CD14-positive monocyte (primary cell): ENCODE data around the gene COL15A1. TPM values are rescaled to one million over a fixed set of nuclear protein-coding genes. Genes with fewer than 3 reads are reported as not detected.
A peak's percentile ranks its signal among the peaks of the same experiment; 100 is the strongest.

Experiments used
- DNase-seq, 3 donors: peaks; one replicate each; pipeline ENCODE4 v3.0.0-alpha.2; 2011 to 2022
- H2AFZ ChIP-seq: 2 replicates; pipeline ENCODE4 v1.6.0; 2012; ENCODE audit warnings: mild to moderate bottlenecking, low read depth, low read length, inconsistent platforms; ENCODE audit not compliant: insufficient read depth, poor library complexity, severe bottlenecking
- H3K27ac ChIP-seq, 2 donors: 1 replicate in 1 of 2; 2 replicates in 1 of 2; pipeline ENCODE4 v1.5.1; 2012 to 2013; ENCODE audit warnings: low read length in 2 of 2, control low read depth in 1 of 2, inconsistent platforms in 1 of 2, low read depth in 1 of 2, mild to moderate bottlenecking in 1 of 2
- H3K27me3 ChIP-seq, 2 donors: one replicate each; pipeline versions ENCODE4 v1.6.0 to v1.6.1; 2011 to 2013; ENCODE audit warnings: low read length in 2 of 2; ENCODE audit not compliant: control insufficient read depth in 2 of 2, insufficient read depth in 2 of 2
- H3K36me3 ChIP-seq, 2 donors: replicated peaks in 1 of 2; 1 replicate in 1 of 2; 2 replicates in 1 of 2; pipeline versions ENCODE4 v1.5.1 to v1.6.1; 2012 to 2013; ENCODE audit warnings: low read length in 2 of 2, control low read depth in 1 of 2, inconsistent platforms in 1 of 2, mild to moderate bottlenecking in 1 of 2; ENCODE audit not compliant: insufficient read depth in 2 of 2, control insufficient read depth in 1 of 2
- H3K4me1 ChIP-seq, 2 donors: 1 replicate in 1 of 2; 2 replicates in 1 of 2; pipeline versions ENCODE4 v1.5.1 to v1.6.1; 2012 to 2013; ENCODE audit warnings: low read length in 2 of 2, control low read depth in 1 of 2, inconsistent platforms in 1 of 2, mild to moderate bottlenecking in 1 of 2, moderate library complexity in 1 of 2; ENCODE audit not compliant: insufficient read depth in 2 of 2, control insufficient read depth in 1 of 2
- H3K4me2 ChIP-seq: replicated peaks from 2 replicates; pipeline ENCODE3; 2012; ENCODE audit warnings: low read length, moderate library complexity, mild to moderate bottlenecking; ENCODE audit not compliant: poor library complexity, severe bottlenecking; ENCODE audit errors: extremely low read depth
- H3K4me3 ChIP-seq, 3 experiments: fragments of 200-600 bp in 1 of 3; sonication (generic) in 1 of 3; replicated peaks in 1 of 3; 1 replicate in 2 of 3; 2 replicates in 1 of 3; pipeline ENCODE4 v1.5.1; 2011 to 2013; ENCODE audit warnings: low read length in 3 of 3, mild to moderate bottlenecking in 3 of 3, control low read depth in 2 of 3, low read depth in 2 of 3, inconsistent platforms in 1 of 3, moderate library complexity in 1 of 3
- H3K79me2 ChIP-seq: 2 replicates; pipeline ENCODE4 v1.6.0; 2012; ENCODE audit warnings: mild to moderate bottlenecking, control low read depth, inconsistent platforms, low read length, moderate library complexity; ENCODE audit not compliant: insufficient read depth
- H3K9ac ChIP-seq: 2 replicates; pipeline ENCODE4 v1.6.0; 2017; ENCODE audit warnings: low read length, mild to moderate bottlenecking; ENCODE audit not compliant: insufficient read depth, poor library complexity, severe bottlenecking
- H3K9me3 ChIP-seq, 2 donors: replicated peaks in 1 of 2; 1 replicate in 1 of 2; 2 replicates in 1 of 2; pipeline versions ENCODE4 v1.5.1 to v1.6.1; 2012 to 2013; ENCODE audit warnings: low read length in 2 of 2, control low read depth in 1 of 2; ENCODE audit not compliant: control insufficient read depth in 1 of 2, insufficient read depth in 1 of 2
- H4K20me1 ChIP-seq: 2 replicates; pipeline ENCODE4 v1.6.0; 2012; ENCODE audit warnings: mild to moderate bottlenecking, low read length, control low read depth, moderate library complexity; ENCODE audit not compliant: insufficient read depth
- H3K27ac Mint-ChIP-seq, 7 donors: one replicate each; pipeline ENCODE4 v1.8.0; 2020; ENCODE audit warnings: mild to moderate bottlenecking in 7 of 7, mixed read lengths in 7 of 7, moderate library complexity in 6 of 7, inconsistent platforms in 2 of 7
- H3K27me3 Mint-ChIP-seq, 3 donors: one replicate each; pipeline ENCODE4 v1.8.0; 2021 to 2022; ENCODE audit warnings: low read depth in 3 of 3, mild to moderate bottlenecking in 3 of 3, mixed read lengths in 3 of 3, moderate library complexity in 3 of 3, inconsistent platforms in 1 of 3
- H3K36me3 Mint-ChIP-seq, 2 donors: one replicate each; pipeline ENCODE4 v1.8.0; 2020; ENCODE audit warnings: mixed read lengths in 2 of 2, inconsistent platforms in 1 of 2, mild to moderate bottlenecking in 1 of 2
- H3K4me1 Mint-ChIP-seq: one replicate; pipeline ENCODE4 v1.8.0; 2020; ENCODE audit warnings: mild to moderate bottlenecking, mixed read lengths
- H3K4me3 Mint-ChIP-seq, 2 donors: one replicate each; pipeline ENCODE4 v1.8.0; 2020; ENCODE audit warnings: mild to moderate bottlenecking in 2 of 2, mixed read lengths in 2 of 2, moderate library complexity in 1 of 2
- H3K9me3 Mint-ChIP-seq, 7 donors: one replicate each; pipeline ENCODE4 v1.8.0; 2020 to 2022; ENCODE audit warnings: mixed read lengths in 7 of 7, mild to moderate bottlenecking in 6 of 7, moderate library complexity in 6 of 7, inconsistent platforms in 2 of 7
- WGBS: methylation state at CpG from one replicate; pipeline ENCODE4 v1.1.5; 2013; ENCODE audit warnings: missing lambda C conversion rate; ENCODE audit not compliant: insufficient coverage; 5-methylcytosine and 5-hydroxymethylcytosine counted together
- intact Hi-C, 2 donors: fragments of 100-400 bp; cut with micrococcal nuclease; formaldehyde crosslinking; loops; one replicate each; pipeline versions ENCODE4 v1.15.0 to v1.15.1; 2023
- polyA plus RNA-seq, 3 donors: library from polyadenylated mRNA; depleted of rRNA in 1 of 3; unstranded in 2 of 3; stranded (reverse) in 1 of 3; fragments of 300-500 nt in 2 of 3; fragments of >200 nt in 1 of 3; fragmentation: Illumina TruSeq in 2 of 3; gene quantifications; 1 replicate in 2 of 3; 2 replicates in 1 of 3; pipeline ENCODE4 v1.2.3, GENCODE V29; 2012 to 2021
- TF ChIP-seq, protein P1 (sequence below): fragments of 200-600 bp; IDR thresholded peaks from one replicate; pipeline ENCODE4 v1.8.0; 2022; ENCODE audit warnings: antibody characterized with exemption, mild to moderate bottlenecking

The COL15A1 gene
- polyA plus RNA-seq, 3 donors = 0.03 to 0.14 (median 0.11) TPM

DNA sequence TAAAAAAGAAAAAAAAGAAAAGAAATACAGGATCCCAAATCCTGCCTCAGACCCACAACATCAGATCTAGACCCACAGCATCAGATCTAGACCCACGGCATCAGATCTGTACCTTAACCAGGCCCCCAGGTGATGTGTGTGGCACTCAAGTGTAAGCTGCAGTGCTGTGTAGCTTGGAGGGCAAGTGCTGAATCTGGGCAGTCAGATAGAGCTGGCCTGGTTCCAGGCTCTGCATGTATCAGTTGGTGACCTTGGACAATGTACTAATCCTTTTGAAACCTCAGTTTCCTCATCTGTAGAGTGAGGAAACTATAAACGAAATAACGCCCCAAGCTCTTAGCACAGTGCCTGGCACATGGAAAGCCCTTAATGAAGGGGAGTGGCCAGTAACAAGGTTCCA is 16.7 kb downstream of the COL15A1 start:
- peaks cover 0 to 11% of the 10 kb centered on the region in 2 donors for H3K9me3 ChIP-seq
- H3K4me1 ChIP-seq = no peaks in the 10 kb centered on the region
- H3K36me3 ChIP-seq = no peaks in the 10 kb centered on the region
- H3K4me3 Mint-ChIP-seq = no peak overlapping the region
- no CpG with 5 or more reads among the region's 3 CpGs for WGBS
- intact Hi-C loops = no loop called here
- no peaks in the 10 kb centered on the region for H3K4me1 Mint-ChIP-seq
- H3K9me3 Mint-ChIP-seq = peaks cover 0 to 12% (median 7%) of the 10 kb centered on the region in 7 donors
- no peak overlapping the region for H3K4me3 ChIP-seq
- TF ChIP-seq, protein P1, sequence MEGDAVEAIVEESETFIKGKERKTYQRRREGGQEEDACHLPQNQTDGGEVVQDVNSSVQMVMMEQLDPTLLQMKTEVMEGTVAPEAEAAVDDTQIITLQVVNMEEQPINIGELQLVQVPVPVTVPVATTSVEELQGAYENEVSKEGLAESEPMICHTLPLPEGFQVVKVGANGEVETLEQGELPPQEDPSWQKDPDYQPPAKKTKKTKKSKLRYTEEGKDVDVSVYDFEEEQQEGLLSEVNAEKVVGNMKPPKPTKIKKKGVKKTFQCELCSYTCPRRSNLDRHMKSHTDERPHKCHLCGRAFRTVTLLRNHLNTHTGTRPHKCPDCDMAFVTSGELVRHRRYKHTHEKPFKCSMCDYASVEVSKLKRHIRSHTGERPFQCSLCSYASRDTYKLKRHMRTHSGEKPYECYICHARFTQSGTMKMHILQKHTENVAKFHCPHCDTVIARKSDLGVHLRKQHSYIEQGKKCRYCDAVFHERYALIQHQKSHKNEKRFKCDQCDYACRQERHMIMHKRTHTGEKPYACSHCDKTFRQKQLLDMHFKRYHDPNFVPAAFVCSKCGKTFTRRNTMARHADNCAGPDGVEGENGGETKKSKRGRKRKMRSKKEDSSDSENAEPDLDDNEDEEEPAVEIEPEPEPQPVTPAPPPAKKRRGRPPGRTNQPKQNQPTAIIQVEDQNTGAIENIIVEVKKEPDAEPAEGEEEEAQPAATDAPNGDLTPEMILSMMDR = no peak
- H3K4me2 ChIP-seq = no peak overlapping the region
- no peaks in the 10 kb centered on the region for H3K79me2 ChIP-seq
- no peak overlapping the region for H3K27ac Mint-ChIP-seq
- H3K27ac ChIP-seq = no peak overlapping the region
- H3K27me3 Mint-ChIP-seq = peaks cover 3 to 8% (median 3%) of the 10 kb centered on the region in 3 donors
- no peaks in the 10 kb centered on the region for H4K20me1 ChIP-seq
- H3K27me3 ChIP-seq = no peaks in the 10 kb centered on the region
- no peak overlapping the region for H3K9ac ChIP-seq
- H3K36me3 Mint-ChIP-seq = no peaks in the 10 kb centered on the region
- H2AFZ ChIP-seq = no peak overlapping the region
- DNase-seq = no peak

DNA sequence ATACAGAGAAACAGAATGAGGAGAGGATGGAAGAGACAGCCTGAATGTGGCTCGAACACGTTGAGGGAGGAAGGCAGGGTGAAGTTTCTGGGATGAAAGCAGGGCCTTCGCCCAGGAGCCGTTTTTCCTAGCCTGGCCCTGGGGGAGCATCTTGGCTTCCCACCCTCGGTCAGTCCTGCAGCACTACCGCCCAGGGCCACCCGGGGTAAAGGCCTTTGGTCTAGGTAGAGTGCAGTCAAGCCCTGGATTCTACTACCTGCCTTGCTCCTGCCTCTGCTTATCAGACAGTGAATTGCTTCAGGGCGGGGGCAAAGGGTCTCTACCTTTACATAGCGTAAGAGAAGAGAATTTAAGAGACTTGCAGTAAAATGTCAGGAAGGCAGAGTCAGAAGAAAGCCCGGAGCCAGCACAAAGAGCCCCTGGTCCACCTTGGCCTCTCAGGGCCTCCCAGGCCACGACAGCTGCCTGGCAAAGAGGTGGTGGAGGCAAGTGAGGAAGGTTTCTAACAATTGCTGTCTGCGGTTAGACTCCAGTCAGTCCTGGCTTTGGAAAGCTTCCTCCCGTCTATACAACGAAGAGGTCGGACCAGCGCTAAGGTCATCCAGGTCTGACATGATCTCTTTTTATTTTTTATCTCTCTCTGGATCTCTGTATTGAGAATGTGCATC is 17.9 kb downstream of the COL15A1 start:
- Mint-ChIP-seq H3K27me3 (peaks cover 3 to 8% (median 3%) of the 10 kb centered on the region in 3 donors), H3K36me3 (no peaks in the 10 kb centered on the region), H3K9me3 (peaks cover 0 to 8% (median 7%) of the 10 kb centered on the region in 7 donors), H3K4me1 (no peaks in the 10 kb centered on the region), H3K27ac (no peak overlapping the region), H3K4me3 (peak overlapping the region in 1 of 2 donors; percentile 6)
- Histone ChIP-seq H3K27ac (no peak overlapping the region), H3K4me1 (no peaks in the 10 kb centered on the region), H3K9ac (no peak overlapping the region), H3K4me2 (no peak overlapping the region), H3K9me3 (peaks cover 0 to 11% of the 10 kb centered on the region in 2 donors), H3K27me3 (no peaks in the 10 kb centered on the region), H4K20me1 (no peaks in the 10 kb centered on the region), H3K79me2 (no peaks in the 10 kb centered on the region), H3K36me3 (no peaks in the 10 kb centered on the region), H2AFZ (no peak overlapping the region), H3K4me3 (no peak overlapping the region)
- intact Hi-C loops = no loop called here
- TF ChIP-seq, protein P1 = no peak
- DNase-seq = no peak
- WGBS = 98% methylated on average over 8 of the region's 16 CpGs
